SK-N-MC (cell line): ENCODE results near the gene OR4D2.

Experiments
- EZH2 ChIP-seq: fragments of 200-600 bp; sonication (generic); IDR thresholded peaks from one replicate; pipeline ENCODE4 v1.6.1; 2017; ENCODE audit warnings: antibody characterized with exemption
- POLR2AphosphoS5 ChIP-seq: IDR thresholded peaks from 2 replicates; pipeline ENCODE4 v1.6.1; 2012; ENCODE audit warnings: mild to moderate bottlenecking, low read depth, low read length, borderline replicate concordance

GRCh38 chr17:58187063-58187462 is 20.3 kb downstream of the OR4D2 start:
- no peak for TF ChIP-seq EZH2
- TF ChIP-seq POLR2AphosphoS5: no peak
